DND-41 (cell line): Measurements from ENCODE around the gene FAM13A.

Experiments used
- ATAC-seq: fragments of 200-7000 bp; cut with Tn5 transposase; 3 replicates; pipeline ENCODE4 v1.9.1; 2021; ENCODE audit warnings: low read depth; ENCODE audit not compliant: insufficient read depth
- DNase-seq: peaks from one replicate; pipeline ENCODE4 v3.0.0-alpha.2; 2020
- H2AFZ ChIP-seq: 2 replicates; pipeline ENCODE4 v1.6.0; 2012; ENCODE audit warnings: low read depth, low read length
- H3K27ac ChIP-seq: 2 replicates; pipeline ENCODE4 v1.5.1; 2012; ENCODE audit warnings: low read length, inconsistent platforms
- H3K27me3 ChIP-seq: fragments of 200-600 bp; sonication (generic); 2 replicates; pipeline ENCODE4 v1.6.0; 2012; ENCODE audit warnings: low read length, mild to moderate bottlenecking, inconsistent platforms; ENCODE audit not compliant: insufficient read depth, poor library complexity
- H3K36me3 ChIP-seq: 2 replicates; pipeline ENCODE4 v1.5.1; 2012; ENCODE audit warnings: low read length, inconsistent platforms; ENCODE audit not compliant: insufficient read depth
- H3K4me1 ChIP-seq: 2 replicates; pipeline ENCODE4 v1.5.1; 2012; ENCODE audit warnings: mild to moderate bottlenecking, low read length; ENCODE audit not compliant: insufficient read depth
- H3K4me2 ChIP-seq: 2 replicates; pipeline ENCODE4 v1.6.0; 2012; ENCODE audit warnings: mild to moderate bottlenecking, moderate library complexity, low read length, inconsistent platforms; ENCODE audit not compliant: insufficient read depth
- H3K4me3 ChIP-seq, 2 experiments: fragments of 200-600 bp in 1 of 2; shearing (Covaris generic) in 1 of 2; 2 replicates each; pipeline ENCODE4 v1.5.1; 2012 to 2016; ENCODE audit warnings: inconsistent platforms in 2 of 2, low read length in 2 of 2, mild to moderate bottlenecking in 2 of 2, low read depth in 1 of 2, moderate library complexity in 1 of 2
- H3K79me2 ChIP-seq: 2 replicates; pipeline ENCODE4 v1.6.0; 2012; ENCODE audit warnings: low read length, inconsistent platforms; ENCODE audit not compliant: insufficient read depth
- H3K9ac ChIP-seq: 2 replicates; pipeline ENCODE4 v1.6.0; 2012; ENCODE audit warnings: low read depth, mild to moderate bottlenecking, inconsistent platforms, low read length, moderate library complexity
- H3K9me3 ChIP-seq: 2 replicates; pipeline ENCODE4 v1.5.1; 2012; ENCODE audit warnings: low read length, moderate library complexity, mild to moderate bottlenecking, inconsistent platforms; ENCODE audit not compliant: insufficient read depth, severe bottlenecking
- H4K20me1 ChIP-seq: 2 replicates; pipeline ENCODE4 v1.6.0; 2012; ENCODE audit warnings: low read length; ENCODE audit not compliant: insufficient read depth
- EZH2 ChIP-seq: IDR thresholded peaks from 3 replicates; pipeline ENCODE4 v1.6.1; 2012; ENCODE audit warnings: borderline replicate concordance, low read depth, mild to moderate bottlenecking, moderate library complexity, low read length, inconsistent platforms; ENCODE audit not compliant: severe bottlenecking
- TF ChIP-seq, protein P1 (sequence below): IDR thresholded peaks from 2 replicates; pipeline ENCODE4 v1.5.1; 2012; ENCODE audit warnings: borderline replicate concordance, low read length, moderate library complexity, mild to moderate bottlenecking; ENCODE audit not compliant: poor library complexity, severe bottlenecking; ENCODE audit errors: extremely low read depth

The FAM13A gene

DNA sequence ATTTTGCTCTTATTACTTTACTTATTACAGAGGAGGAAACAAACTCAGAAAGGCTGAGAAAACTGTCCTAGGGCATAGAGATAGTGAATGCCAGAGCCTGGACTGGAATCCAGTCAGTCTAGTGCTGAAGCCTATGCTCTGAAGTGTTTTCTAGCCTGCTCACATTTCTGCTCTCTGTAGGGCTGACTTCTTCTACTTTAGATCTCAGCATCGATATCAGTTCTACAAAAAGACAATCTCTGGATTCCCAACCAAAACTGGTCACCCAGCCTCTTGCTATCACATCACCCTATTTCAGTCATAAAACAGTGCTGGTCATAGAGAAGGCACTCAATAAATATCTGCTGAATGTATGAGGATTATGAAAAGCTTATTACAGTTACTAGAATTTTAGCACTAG lies 87.2 kb downstream of the FAM13A start:
- H3K4me3 ChIP-seq, result no peak overlapping the region
- ATAC-seq (no peak), DNase-seq (no peak)
- no peak overlapping the region for H3K9ac ChIP-seq
- H3K4me2 ChIP-seq, result no peak overlapping the region
- no peaks in the 10 kb centered on the region for H3K27me3 ChIP-seq
- H4K20me1 ChIP-seq, result no peaks in the 10 kb centered on the region
- H3K36me3 ChIP-seq, result no peaks in the 10 kb centered on the region
- TF ChIP-seq EZH2, result no peak
- TF ChIP-seq, protein P1, sequence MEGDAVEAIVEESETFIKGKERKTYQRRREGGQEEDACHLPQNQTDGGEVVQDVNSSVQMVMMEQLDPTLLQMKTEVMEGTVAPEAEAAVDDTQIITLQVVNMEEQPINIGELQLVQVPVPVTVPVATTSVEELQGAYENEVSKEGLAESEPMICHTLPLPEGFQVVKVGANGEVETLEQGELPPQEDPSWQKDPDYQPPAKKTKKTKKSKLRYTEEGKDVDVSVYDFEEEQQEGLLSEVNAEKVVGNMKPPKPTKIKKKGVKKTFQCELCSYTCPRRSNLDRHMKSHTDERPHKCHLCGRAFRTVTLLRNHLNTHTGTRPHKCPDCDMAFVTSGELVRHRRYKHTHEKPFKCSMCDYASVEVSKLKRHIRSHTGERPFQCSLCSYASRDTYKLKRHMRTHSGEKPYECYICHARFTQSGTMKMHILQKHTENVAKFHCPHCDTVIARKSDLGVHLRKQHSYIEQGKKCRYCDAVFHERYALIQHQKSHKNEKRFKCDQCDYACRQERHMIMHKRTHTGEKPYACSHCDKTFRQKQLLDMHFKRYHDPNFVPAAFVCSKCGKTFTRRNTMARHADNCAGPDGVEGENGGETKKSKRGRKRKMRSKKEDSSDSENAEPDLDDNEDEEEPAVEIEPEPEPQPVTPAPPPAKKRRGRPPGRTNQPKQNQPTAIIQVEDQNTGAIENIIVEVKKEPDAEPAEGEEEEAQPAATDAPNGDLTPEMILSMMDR, result no peak
- H3K79me2 ChIP-seq, result no peaks in the 10 kb centered on the region
- H3K9me3 ChIP-seq, result no peaks in the 10 kb centered on the region
- H3K27ac ChIP-seq, result no peak overlapping the region
- H2AFZ ChIP-seq, result no peak overlapping the region
- H3K4me1 ChIP-seq, result no peaks in the 10 kb centered on the region

- TF ChIP-seq, protein P1, result no peak
- no peak for TF ChIP-seq EZH2
- DNase-seq, result no peak
- no peak overlapping the region for H3K4me2 ChIP-seq
These were observed 87.7 kb downstream of the FAM13A start for GRCh38 chr4:88969271-88969670.

GRCh38 chr4:88967883-88968331 lies 89.1 kb downstream of the FAM13A start:
- no peak overlapping the region for H3K4me3 ChIP-seq
- DNase-seq, result no peak
- H3K4me2 ChIP-seq, result no peak overlapping the region

More at GRCh38 chr4:88969271-88969670, 87.7 kb downstream of the FAM13A start:
- no peaks in the 10 kb centered on the region for H3K36me3 ChIP-seq
- no peaks in the 10 kb centered on the region for H4K20me1 ChIP-seq
- no peak for ATAC-seq
- no peaks in the 10 kb centered on the region for H3K79me2 ChIP-seq
- H3K27ac ChIP-seq, result no peak overlapping the region
- H3K9ac ChIP-seq, result no peak overlapping the region
- no peaks in the 10 kb centered on the region for H3K27me3 ChIP-seq
- no peaks in the 10 kb centered on the region for H3K9me3 ChIP-seq
- H3K4me3 ChIP-seq, result no peak overlapping the region
- no peaks in the 10 kb centered on the region for H3K4me1 ChIP-seq
- no peak overlapping the region for H2AFZ ChIP-seq

More at GRCh38 chr4:88967883-88968331, 89.1 kb downstream of the FAM13A start:
- no peaks in the 10 kb centered on the region for H3K27me3 ChIP-seq
- no peaks in the 10 kb centered on the region for H3K36me3 ChIP-seq
- H3K79me2 ChIP-seq, result no peaks in the 10 kb centered on the region
- no peak for ATAC-seq
- no peaks in the 10 kb centered on the region for H3K9me3 ChIP-seq
- TF ChIP-seq, protein P1, result no peak
- no peak for TF ChIP-seq EZH2
- no peak overlapping the region for H3K9ac ChIP-seq
- no peak overlapping the region for H2AFZ ChIP-seq
- H4K20me1 ChIP-seq, result no peaks in the 10 kb centered on the region
- H3K4me1 ChIP-seq, result no peaks in the 10 kb centered on the region
- H3K27ac ChIP-seq, result no peak overlapping the region
